Activated CD8-positive, alpha-beta T cell treated with anti-CD3 and anti-CD28 coated beads for 36 hours (primary cell): Measurements from ENCODE around the gene TROAP. TPM values are rescaled to one million over a fixed set of nuclear protein-coding genes. Genes with fewer than 3 reads are reported as not detected.

Source experiments
- ATAC-seq: fragments of 200-7000 bp; cut with Tn5 transposase; one replicate; pipeline ENCODE4 v1.10.0; 2021; ENCODE audit warnings: mild to moderate bottlenecking, moderate library complexity
- CTCF ChIA-PET: fragments of 350-600 bp; sonication (Branson Sonifier 250); formaldehyde crosslinking; loops from one replicate; lab custom pipeline; 2021; ENCODE audit warnings: antibody characterized with exemption; lab: Charles Lee
- POLR2A ChIA-PET: fragments of 350-600 bp; sonication (Branson Sonifier 250); formaldehyde crosslinking; loops from one replicate; lab custom pipeline; 2021; ENCODE audit warnings: antibody characterized with exemption; lab: Charles Lee
- DNase-seq: peaks from one replicate; pipeline ENCODE4 v3.0.0-alpha.2; 2020
- H3K27ac Mint-ChIP-seq: one replicate; pipeline ENCODE4 v1.8.0; 2021; ENCODE audit warnings: mild to moderate bottlenecking, mixed read lengths
- H3K27me3 Mint-ChIP-seq: one replicate; pipeline ENCODE4 v1.8.0; 2021; ENCODE audit warnings: mixed read lengths
- H3K36me3 Mint-ChIP-seq: one replicate; pipeline ENCODE4 v1.8.0; 2021; ENCODE audit warnings: low read depth, mixed read lengths
- H3K4me1 Mint-ChIP-seq: one replicate; pipeline ENCODE4 v1.8.0; 2021; ENCODE audit warnings: low read depth, mixed read lengths
- H3K4me3 Mint-ChIP-seq: one replicate; pipeline ENCODE4 v1.8.0; 2021; ENCODE audit warnings: mild to moderate bottlenecking, moderate library complexity, mixed read lengths
- H3K9me3 Mint-ChIP-seq: one replicate; pipeline ENCODE4 v1.8.0; 2021; ENCODE audit warnings: mixed read lengths
- CTCF ChIP-seq: fragments of 200-600 bp; IDR thresholded peaks from one replicate; pipeline ENCODE4 v1.8.0; 2022; ENCODE audit warnings: antibody characterized with exemption, mild to moderate bottlenecking
- intact Hi-C: fragments of 100-400 bp; cut with micrococcal nuclease; formaldehyde crosslinking; loops from one replicate; pipeline ENCODE4 v1.10.0; 2022
- total RNA-seq, 2 experiments: library from RNA; stranded (reverse); gene quantifications; one replicate each; pipeline ENCODE4 v1.2.3, GENCODE V29; 2021

The TROAP gene
- total RNA-seq, 2 experiments from 2014 or later: 46.6 to 52.6 TPM

GRCh38 chr12:49335118-49335954, 12.3 kb downstream of the TROAP start:
- POLR2A ChIA-PET: interaction anchor here (1.0 kb wide), 1 partner anchor 31 kb away, joined by 3 read pairs; no protein-coding TSS in a partner anchor
- ATAC-seq: no peak
- H3K27ac Mint-ChIP-seq: no peak overlapping the region
- CTCF ChIA-PET: interaction anchor here (0.7 to 5.8 kb wide), 7 partner anchors 10 to 482 kb away, joined by 3 to 40 read pairs (median 6); partner anchors contain the start of genes DNAJC22 and PRPH
- no peak overlapping the region for H3K4me3 Mint-ChIP-seq
- H3K27me3 Mint-ChIP-seq: peaks cover 62% of the 10 kb centered on the region
- H3K36me3 Mint-ChIP-seq: peaks cover 10% of the 10 kb centered on the region
- H3K9me3 Mint-ChIP-seq: no peaks in the 10 kb centered on the region
- TF ChIP-seq CTCF: no peak
- no peak for DNase-seq
- peaks cover 15% of the 10 kb centered on the region for H3K4me1 Mint-ChIP-seq
- intact Hi-C loops: no loop called here

- TF ChIP-seq CTCF: no peak
- CTCF ChIA-PET: interaction anchor here (0.6 to 5.8 kb wide), 12 partner anchors 12 to 179 kb away, joined by 3 to 40 read pairs (median 7); partner anchors contain the start of genes DNAJC22, PRPH and TROAP
- Mint-ChIP-seq H3K27me3 (peaks cover 67% of the 10 kb centered on the region), H3K27ac (no peak overlapping the region), H3K4me3 (no peak overlapping the region), H3K9me3 (no peaks in the 10 kb centered on the region), H3K36me3 (peaks cover 4% of the 10 kb centered on the region), H3K4me1 (peaks cover 15% of the 10 kb centered on the region)
- ATAC-seq (no peak), DNase-seq (no peak)
- intact Hi-C loops: no loop called here
- POLR2A ChIA-PET: interaction anchor here (1.1 to 1.5 kb wide), 3 partner anchors 11 to 47 kb away, joined by 3 read pairs; no protein-coding TSS in a partner anchor
Measured at GRCh38 chr12:49335955-49336644, 13.0 kb downstream of the TROAP start.

GRCh38 chr12:49336645-49337584, 13.9 kb downstream of the TROAP start, which contains the start of gene C1QL4:
TSS of gene C1QL4 (minus strand) at chr12:49337188. CDS start at chr12:49336477, 711 bp downstream.
- Mint-ChIP-seq H3K9me3 (no peaks in the 10 kb centered on the region), H3K27me3 (peaks cover 71% of the 10 kb centered on the region), H3K27ac (no peak within 1 kb of the TSS), H3K4me3 (peak within 1 kb of the TSS; percentile 35), H3K4me1 (peaks cover 15% of the 10 kb centered on the region), H3K36me3 (no peaks in the 10 kb centered on the region)
- ChIA-PET CTCF (interaction anchor here (0.6 to 5.8 kb wide), 18 partner anchors 11 to 182 kb away, joined by 3 to 40 read pairs (median 4); partner anchors contain the start of genes PRPH and TROAP), POLR2A (interaction anchor here (1.1 to 1.5 kb wide), 3 partner anchors 12 to 48 kb away, joined by 3 read pairs; no protein-coding TSS in a partner anchor)
- ATAC-seq (peak; percentile 89), DNase-seq (peak; percentile 90)
- TF ChIP-seq CTCF: peak; percentile 96
- intact Hi-C loops: no loop called here

- CTCF ChIA-PET: interaction anchor here (1.6 to 5.8 kb wide), 6 partner anchors 8 to 50 kb away, joined by 5 to 40 read pairs (median 12); partner anchors contain the start of genes DNAJC22, PRPH and TROAP
- Mint-ChIP-seq H3K36me3 (no peaks in the 10 kb centered on the region), H3K4me1 (peaks cover 24% of the 10 kb centered on the region), H3K4me3 (no peak overlapping the region), H3K9me3 (no peaks in the 10 kb centered on the region), H3K27me3 (peaks cover 68% of the 10 kb centered on the region), H3K27ac (no peak overlapping the region)
- no peak for TF ChIP-seq CTCF
- intact Hi-C loops: no loop called here
- DNase-seq (no peak), ATAC-seq (no peak)
- POLR2A ChIA-PET: no interaction called here
Measured at GRCh38 chr12:49338830-49339463, 15.9 kb downstream of the TROAP start.
